ENCODE results near the gene UTP14C.

Gene UTP14C

DNA sequence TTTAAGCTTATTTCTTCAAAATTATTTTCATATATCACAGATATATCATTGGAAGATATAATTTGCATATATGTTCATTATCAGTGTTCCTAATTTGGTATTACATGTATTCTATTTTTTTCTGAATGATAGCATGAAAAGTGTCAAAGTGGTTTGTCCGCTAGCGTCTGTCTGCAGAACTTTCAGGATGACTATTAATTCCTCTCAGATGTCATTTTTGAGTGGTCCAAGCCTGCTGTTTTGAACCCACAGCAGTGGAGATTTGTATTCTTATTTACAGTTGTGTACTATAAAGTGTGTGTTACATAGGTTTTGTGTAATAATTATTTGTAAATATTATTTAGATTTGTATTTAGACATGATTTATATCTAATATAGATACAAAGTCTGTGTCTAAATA lies 8.5 kb downstream of the UTP14C start:
- no peaks in the 10 kb centered on the region for H3K27me3 ChIP-seq (ENCODE audit: control insufficient read depth, insufficient read depth, low read length)
- H3K4me3 ChIP-seq (ENCODE audit: low read depth, low read length): no peak overlapping the region
- no peak for TF ChIP-seq CTCF (IDR thresholded peaks at IDR 0.05)
- H3K4me1 ChIP-seq: no peaks in the 10 kb centered on the region
- H3K4me2 ChIP-seq (ENCODE audit: low read length): no peak overlapping the region
- H3K9ac ChIP-seq: no peak overlapping the region
- no peaks in the 10 kb centered on the region for H3K9me3 ChIP-seq (ENCODE audit: control insufficient read depth, low read length)
- H2AFZ ChIP-seq: no peak overlapping the region
- no peak overlapping the region for H3K27ac ChIP-seq
- H3K36me3 ChIP-seq (ENCODE audit: control insufficient read depth, insufficient read depth, low read length): no peaks in the 10 kb centered on the region
- no peaks in the 10 kb centered on the region for H3K79me2 ChIP-seq

DNA sequence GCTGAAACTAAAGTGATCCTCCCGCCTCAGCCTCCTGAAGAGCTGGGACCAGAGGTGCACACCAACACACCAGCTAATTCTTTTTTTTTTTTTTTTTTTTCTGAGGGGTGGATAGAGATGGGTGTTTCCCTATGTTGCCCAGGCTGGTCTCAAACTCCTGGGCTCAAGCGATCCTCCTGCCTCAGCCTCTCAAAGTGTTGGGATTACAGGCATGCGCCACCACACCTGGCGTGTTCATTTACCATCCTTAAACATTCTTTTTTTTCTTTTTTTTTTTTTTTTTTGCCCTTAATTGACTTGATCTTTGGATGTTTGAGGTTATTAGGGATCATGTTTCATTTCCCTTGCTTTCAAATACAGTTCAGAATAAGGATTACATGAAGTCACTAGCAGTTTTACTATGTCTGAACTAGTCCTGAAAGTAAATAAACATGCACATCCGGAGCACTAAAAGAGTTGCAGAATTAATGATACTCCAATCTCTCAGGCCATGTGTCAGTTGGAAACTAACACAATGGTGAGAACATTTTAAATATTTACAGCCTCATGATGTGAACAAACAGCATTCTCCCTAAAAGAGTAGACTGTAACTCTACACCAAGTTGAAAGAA lies 10.2 kb downstream of the UTP14C start:
- H2AFZ ChIP-seq: no peak overlapping the region
- H3K4me2 ChIP-seq (ENCODE audit: low read length): no peak overlapping the region
- TF ChIP-seq CTCF (IDR thresholded peaks at IDR 0.05): no peak
- H3K27me3 ChIP-seq (ENCODE audit: control insufficient read depth, insufficient read depth, low read length): no peaks in the 10 kb centered on the region
- H3K4me3 ChIP-seq (ENCODE audit: low read depth, low read length): no peak overlapping the region
- no peak overlapping the region for H3K27ac ChIP-seq
- no peaks in the 10 kb centered on the region for H3K79me2 ChIP-seq
- no peaks in the 10 kb centered on the region for H3K4me1 ChIP-seq
- H3K36me3 ChIP-seq (ENCODE audit: control insufficient read depth, insufficient read depth, low read length): no peaks in the 10 kb centered on the region
- no peaks in the 10 kb centered on the region for H3K9me3 ChIP-seq (ENCODE audit: control insufficient read depth, low read length)
- H3K9ac ChIP-seq: no peak overlapping the region

GRCh38 chr13:52036037-52036436 lies 11.5 kb downstream of the UTP14C start:
- no peak overlapping the region for H3K4me2 ChIP-seq (ENCODE audit: low read length)
- H3K4me3 ChIP-seq (ENCODE audit: low read depth, low read length): no peak overlapping the region
- no peaks in the 10 kb centered on the region for H3K79me2 ChIP-seq
- H3K27me3 ChIP-seq (ENCODE audit: control insufficient read depth, insufficient read depth, low read length): no peaks in the 10 kb centered on the region
- no peaks in the 10 kb centered on the region for H3K4me1 ChIP-seq
- no peak for TF ChIP-seq CTCF (IDR thresholded peaks at IDR 0.05)
- H3K27ac ChIP-seq: no peak overlapping the region
- no peak overlapping the region for H3K9ac ChIP-seq
- no peak overlapping the region for H2AFZ ChIP-seq
- no peaks in the 10 kb centered on the region for H3K9me3 ChIP-seq (ENCODE audit: control insufficient read depth, low read length)
- no peaks in the 10 kb centered on the region for H3K36me3 ChIP-seq (ENCODE audit: control insufficient read depth, insufficient read depth, low read length)

GRCh38 chr13:52043675-52044074 lies 19.2 kb downstream of the UTP14C start:
- Histone ChIP-seq H3K9me3 (ENCODE audit: control insufficient read depth, low read length) (no peaks in the 10 kb centered on the region), H2AFZ (no peak overlapping the region), H3K79me2 (no peaks in the 10 kb centered on the region), H3K4me1 (no peaks in the 10 kb centered on the region), H3K4me2 (ENCODE audit: low read length) (no peak overlapping the region), H3K4me3 (ENCODE audit: low read depth, low read length) (no peak overlapping the region), H3K9ac (no peak overlapping the region), H3K27me3 (ENCODE audit: control insufficient read depth, insufficient read depth, low read length) (no peaks in the 10 kb centered on the region), H3K36me3 (ENCODE audit: control insufficient read depth, insufficient read depth, low read length) (no peaks in the 10 kb centered on the region), H3K27ac (no peak overlapping the region)
- TF ChIP-seq CTCF (IDR thresholded peaks at IDR 0.05): no peak

DNA sequence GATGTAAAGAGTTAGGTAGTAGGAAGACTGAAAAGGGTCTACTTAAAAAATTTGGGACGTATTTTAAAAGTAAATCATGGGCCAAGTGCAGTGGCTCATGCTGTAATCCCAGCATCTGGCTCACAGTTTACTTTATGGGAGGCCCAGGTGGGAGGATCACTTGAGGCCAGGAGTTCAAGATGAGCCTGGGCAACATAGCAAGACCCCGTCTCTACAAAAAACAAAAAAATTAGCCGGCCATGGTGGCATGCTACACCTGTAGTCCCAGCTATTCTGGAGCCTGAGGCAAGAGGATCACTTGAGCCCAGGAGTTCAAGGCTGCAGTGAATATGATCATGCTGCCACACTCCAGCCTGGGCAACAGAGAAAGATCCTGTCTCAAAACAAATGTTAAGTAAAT lies 23.0 kb downstream of the UTP14C start:
- no peak overlapping the region for H3K4me3 ChIP-seq (ENCODE audit: low read depth, low read length)
- H3K4me1 ChIP-seq: no peaks in the 10 kb centered on the region
- no peaks in the 10 kb centered on the region for H3K9me3 ChIP-seq (ENCODE audit: control insufficient read depth, low read length)
- H3K79me2 ChIP-seq: no peaks in the 10 kb centered on the region
- no peak overlapping the region for H2AFZ ChIP-seq
- H3K4me2 ChIP-seq (ENCODE audit: low read length): no peak overlapping the region
- H3K9ac ChIP-seq: no peak overlapping the region
- no peaks in the 10 kb centered on the region for H3K36me3 ChIP-seq (ENCODE audit: control insufficient read depth, insufficient read depth, low read length)
- H3K27me3 ChIP-seq (ENCODE audit: control insufficient read depth, insufficient read depth, low read length): no peaks in the 10 kb centered on the region
- no peak overlapping the region for H3K27ac ChIP-seq
- no peak for TF ChIP-seq CTCF (IDR thresholded peaks at IDR 0.05)

Data from parathyroid adenoma (tissue), 2 donors.